HG03442 (cell line): ENCODE measurements around the gene DLG5.

Source experiments
- ATAC-seq: cut with Tn5 transposase; IDR thresholded peaks from one replicate; pipeline ENCODE4 v1.9.1; 2021; ENCODE audit warnings: mild to moderate bottlenecking, moderate library complexity; ENCODE audit not compliant: unreplicated experiment

Gene DLG5

DNA sequence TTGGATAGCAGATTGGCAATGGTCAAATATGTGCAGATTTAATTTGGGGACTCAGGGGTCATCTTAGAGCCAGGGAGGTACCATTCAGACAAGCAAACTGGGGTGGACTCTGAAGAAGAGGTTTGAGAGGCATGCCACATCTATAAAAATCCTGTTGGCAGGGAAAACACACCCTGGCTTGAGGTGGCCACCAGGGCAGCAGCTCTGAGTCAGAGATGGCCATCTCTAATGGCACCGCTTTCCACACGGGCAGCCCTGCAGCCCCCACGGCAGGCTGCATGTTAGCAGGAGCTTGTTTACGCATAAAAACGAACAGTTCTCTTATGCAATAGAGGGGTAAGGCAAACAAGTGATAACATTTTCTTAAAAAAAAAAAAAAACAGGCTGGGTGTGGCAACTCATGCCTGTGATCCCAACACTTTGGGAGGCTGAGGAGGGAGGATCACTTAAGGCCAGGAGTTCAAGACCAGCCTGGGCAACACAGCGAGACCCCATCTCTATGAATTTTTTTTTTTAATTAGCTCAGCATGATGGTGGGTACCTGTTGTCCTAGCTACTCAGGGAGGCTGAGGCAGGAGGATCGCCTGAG lies 14.9 kb downstream of the DLG5 start:
- no peak for ATAC-seq

DNA sequence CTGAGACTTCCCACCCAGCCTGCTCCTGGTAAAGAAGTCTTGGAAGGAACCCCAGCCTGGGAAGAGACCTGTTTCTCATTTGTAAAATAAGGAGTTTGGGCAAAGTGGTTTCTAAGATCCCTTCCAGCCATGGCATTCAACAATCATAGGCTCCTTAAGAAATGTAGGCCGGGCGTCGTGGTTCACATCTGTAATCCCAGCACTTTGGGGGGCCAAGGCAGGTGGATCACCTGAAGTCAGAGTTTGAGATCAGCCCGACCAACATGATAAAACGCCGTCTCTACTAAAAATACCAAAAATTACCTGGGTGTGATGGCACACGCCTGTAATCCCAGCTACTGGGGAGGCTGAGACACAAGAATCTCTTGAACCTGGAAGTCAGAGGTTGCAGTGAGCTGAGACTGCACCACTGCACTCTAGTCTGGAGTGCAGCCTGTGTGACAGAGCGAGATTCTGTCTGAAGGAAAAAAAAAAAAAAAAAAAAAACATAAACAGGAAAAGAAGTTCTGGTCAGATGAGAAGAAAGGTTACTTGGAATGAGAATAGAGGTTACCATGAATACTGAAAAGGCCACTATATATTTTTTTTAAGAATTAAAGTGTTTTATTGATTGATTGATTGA lies 15.9 kb downstream of the DLG5 start:
- ATAC-seq = no peak

GRCh38 chr10:77909749-77910375 lies 16.7 kb downstream of the DLG5 start:
- no peak for ATAC-seq

GRCh38 chr10:77909021-77909748 lies 17.4 kb downstream of the DLG5 start:
- ATAC-seq = no peak

- no peak for ATAC-seq
These were observed 18.4 kb downstream of the DLG5 start for GRCh38 chr10:77907900-77908717.

DNA sequence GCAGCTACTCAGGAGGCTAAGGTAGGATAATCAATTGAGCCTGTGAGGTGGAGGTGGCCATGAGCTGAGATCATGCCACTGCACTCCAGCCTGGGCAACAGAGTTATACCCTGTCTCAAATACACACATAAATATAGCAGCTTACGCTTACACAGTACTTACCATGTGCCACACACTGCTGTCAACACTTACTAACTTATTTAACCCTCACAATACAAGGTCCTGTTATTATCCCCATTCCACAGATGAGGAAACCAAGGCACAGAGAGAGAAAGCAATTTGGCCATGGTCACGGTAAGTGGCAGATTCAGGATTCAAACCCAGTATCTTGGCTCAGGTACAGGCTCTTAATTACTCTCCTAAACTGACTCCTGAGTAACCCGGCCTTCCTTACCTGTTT lies 19.1 kb downstream of the DLG5 start:
- ATAC-seq = no peak

DNA sequence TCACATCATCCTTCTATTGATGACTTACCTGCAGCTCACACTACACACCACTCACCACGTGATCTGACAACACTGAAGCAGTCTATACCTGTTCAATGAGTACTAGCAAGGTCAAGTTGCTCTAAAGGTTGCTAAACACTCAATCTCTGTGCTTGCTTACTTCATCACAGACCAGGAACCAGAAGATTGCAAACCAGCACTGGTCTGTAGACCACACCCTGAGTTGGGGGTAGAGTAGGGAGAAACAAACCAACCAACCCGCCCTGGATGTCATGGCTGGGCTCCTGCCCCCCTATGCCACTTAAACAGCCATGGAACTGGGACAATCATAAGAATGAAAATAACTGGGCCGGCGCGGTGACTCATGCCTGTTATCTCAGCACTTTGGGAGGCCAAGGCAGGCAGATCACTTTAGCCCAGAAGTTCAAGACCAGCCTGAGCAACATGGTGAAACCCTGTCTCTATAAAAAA lies 19.6 kb downstream of the DLG5 start:
- ATAC-seq = no peak

GRCh38 chr10:77905781-77906180 lies 20.8 kb downstream of the DLG5 start:
- ATAC-seq = no peak

DNA sequence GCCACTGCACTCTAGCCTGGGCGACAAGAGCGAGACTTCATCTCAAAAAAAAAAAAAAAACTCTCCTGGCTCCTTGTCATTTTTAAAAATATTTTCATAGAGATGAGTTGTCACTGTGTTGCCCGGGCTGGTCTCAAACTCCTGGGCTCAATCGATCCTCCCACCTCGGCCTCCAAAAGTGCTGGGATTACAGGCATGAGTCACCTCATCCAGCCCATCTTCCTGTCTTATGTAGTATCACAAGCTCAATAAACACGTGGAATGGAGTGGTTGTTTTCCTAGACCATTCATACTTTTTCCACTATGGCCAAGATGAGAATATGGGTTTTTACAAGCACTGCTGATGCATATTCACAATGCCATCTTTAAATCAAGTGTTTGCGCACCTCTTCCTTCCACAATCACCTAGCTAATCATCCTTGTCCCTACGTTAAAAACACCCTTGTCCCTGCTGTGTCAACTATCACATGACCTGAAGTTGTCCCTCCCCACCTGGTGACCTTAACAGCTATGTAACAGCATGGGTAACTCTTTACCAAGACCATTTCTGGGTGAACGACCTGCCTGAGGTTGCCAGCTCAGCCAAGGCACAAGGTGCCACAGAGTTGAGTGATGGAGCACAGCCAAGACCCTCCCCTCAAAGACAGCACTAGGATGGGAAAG lies 21.3 kb downstream of the DLG5 start:
- no peak for ATAC-seq

- ATAC-seq = no peak
These were observed 22.3 kb downstream of the DLG5 start for GRCh38 chr10:77904100-77904840.

DNA sequence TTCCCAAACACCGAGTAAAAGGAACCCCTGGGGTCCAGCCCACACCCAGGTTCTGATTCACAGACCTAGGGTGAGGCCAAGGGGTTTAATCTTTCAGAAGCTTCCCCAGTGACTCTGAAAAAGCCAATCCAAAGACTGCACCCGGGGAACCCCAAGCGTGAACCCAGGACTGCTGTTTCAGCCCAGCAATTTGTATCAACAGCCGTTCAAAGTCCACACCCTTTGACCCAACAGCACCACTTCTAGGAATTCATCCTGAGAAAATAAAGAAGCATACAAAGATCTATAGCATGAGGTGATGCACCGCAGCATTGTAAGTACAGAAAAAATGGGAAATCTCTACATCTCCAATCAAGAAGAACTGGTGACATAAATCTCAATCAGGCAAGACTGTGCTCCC lies 24.4 kb downstream of the DLG5 start:
- no peak for ATAC-seq

GRCh38 chr10:77901743-77902142 lies 24.8 kb downstream of the DLG5 start:
- ATAC-seq = no peak

GRCh38 chr10:77899690-77900089 lies 26.9 kb downstream of the DLG5 start:
- no peak for ATAC-seq

DNA sequence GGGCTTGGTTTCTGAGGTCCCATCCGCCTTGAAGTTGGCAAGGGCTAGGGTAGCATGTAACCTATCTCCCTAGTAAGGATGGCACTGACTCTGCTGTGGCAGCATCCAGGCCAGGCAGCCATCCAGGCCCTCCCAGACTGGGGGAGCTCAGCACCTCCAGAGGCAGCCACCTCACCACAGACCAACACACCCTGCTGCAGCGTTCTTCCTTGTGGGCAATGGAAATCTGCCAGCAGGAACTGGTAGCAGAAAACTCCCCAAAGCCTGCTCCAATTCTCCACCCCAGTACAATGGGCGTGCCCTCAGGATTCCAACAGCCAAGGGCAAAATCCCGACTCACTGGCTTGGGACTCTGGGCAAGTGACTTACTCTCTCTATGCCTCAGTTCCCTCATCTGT lies 27.5 kb downstream of the DLG5 start:
- no peak for ATAC-seq

DNA sequence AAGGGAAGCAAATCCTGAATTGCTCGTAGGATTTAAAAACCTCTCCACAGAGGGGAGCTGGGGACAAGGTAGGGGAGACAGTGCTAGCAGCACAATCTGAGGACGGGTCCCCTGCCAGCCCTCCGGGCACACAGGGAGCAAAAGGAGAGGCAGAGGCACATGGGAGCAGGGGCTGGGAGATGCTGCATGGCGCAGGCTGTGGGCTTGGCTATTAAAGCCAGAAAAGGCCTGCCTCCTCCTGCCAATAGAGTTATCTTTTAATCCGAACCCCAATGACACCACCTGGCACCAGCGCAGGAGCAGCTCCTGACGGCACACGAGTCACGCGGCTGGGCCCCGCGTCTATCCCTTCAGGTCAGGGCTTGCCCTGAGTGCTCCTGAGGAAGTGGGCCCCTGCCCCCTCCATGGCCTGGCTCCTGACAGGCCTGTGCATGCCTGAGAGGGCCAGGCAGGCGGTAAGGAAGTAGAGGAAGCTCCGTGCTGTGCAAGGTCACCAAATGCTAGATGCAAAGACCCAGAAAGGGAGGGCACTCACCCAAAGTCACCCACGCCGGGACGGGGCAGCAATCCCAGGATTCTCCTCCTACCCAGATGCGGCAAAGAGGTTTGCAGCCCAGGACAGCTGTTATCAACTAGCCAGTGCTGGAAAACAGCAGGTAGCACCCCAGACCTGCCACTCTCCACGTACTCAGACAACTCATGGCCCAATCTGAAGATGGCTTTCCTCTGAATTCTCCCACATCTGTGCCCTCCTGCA lies 28.1 kb downstream of the DLG5 start:
- peak; percentile 79 for ATAC-seq

DNA sequence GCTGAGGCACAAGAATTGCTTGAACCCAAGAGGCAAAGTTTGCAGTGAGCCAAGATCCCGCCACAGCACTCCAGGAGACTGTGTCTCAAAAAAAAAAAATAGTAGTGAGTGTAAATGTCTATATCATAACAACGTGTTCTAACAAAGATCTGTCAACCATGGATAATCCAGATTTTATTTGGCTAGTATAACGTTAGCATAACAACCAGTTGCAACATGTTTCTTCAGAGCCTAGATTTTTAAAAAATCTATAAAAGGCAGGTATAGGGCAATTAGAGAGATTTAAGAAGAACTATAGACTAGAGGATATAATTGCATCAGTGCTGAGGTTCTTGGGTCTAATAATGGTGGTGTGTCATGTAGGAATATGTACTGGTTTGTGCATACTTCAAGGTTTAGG lies 30.5 kb downstream of the DLG5 start:
- no peak for ATAC-seq

GRCh38 chr10:77894058-77894457 lies 32.5 kb downstream of the DLG5 start:
- no peak for ATAC-seq

GRCh38 chr10:77893386-77893785 lies 33.2 kb downstream of the DLG5 start:
- no peak for ATAC-seq

DNA sequence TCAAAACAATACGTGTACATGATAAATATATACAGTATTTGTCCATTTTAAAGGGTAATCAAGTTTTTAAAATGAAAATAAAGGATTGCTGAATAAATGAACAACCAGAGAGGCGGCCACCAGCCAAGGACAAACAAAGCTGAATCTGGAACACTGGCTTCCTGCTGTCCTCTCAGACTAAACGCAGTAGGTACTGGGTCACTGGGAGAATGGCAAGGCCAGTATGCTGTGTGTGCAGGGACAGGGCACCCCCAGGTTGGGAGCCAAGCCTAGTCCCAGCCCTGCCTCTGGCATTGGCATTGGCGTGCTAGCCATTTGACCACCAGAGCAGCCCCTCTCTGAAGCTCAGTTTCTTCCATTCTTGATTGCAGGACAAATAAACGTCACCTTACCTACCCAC lies 33.8 kb downstream of the DLG5 start:
- no peak for ATAC-seq
